H9 (cell line): ENCODE data around the gene JMJD1C. TPM values are rescaled to one million over a fixed set of nuclear protein-coding genes. Genes with fewer than 3 reads are reported as not detected.
A peak's percentile ranks its signal among the peaks of the same experiment; 100 is the strongest.

Experiments
- DNase-seq: peaks from one replicate; pipeline ENCODE4 v3.0.0-alpha.2; 2017
- H2AFZ ChIP-seq: one replicate; pipeline ENCODE4 v1.6.1; 2013; ENCODE audit warnings: mild to moderate bottlenecking, low read length, control low read depth, moderate library complexity
- H2AK5ac ChIP-seq: 2 replicates; pipeline ENCODE4 v1.6.1; 2013; ENCODE audit warnings: low read length, control low read depth, mixed read lengths; ENCODE audit not compliant: insufficient read length
- H2BK120ac ChIP-seq: one replicate; pipeline ENCODE4 v1.6.1; 2013; ENCODE audit warnings: low read depth, mild to moderate bottlenecking, low read length, control low read depth, inconsistent platforms; ENCODE audit not compliant: poor library complexity, severe bottlenecking
- H2BK12ac ChIP-seq: 2 replicates; pipeline ENCODE4 v1.6.1; 2013; ENCODE audit warnings: low read length, control low read depth, mixed read lengths, low read depth; ENCODE audit not compliant: insufficient read length
- H2BK15ac ChIP-seq: 2 replicates; pipeline ENCODE4 v1.6.1; 2013; ENCODE audit warnings: low read depth, low read length, control low read depth
- H2BK20ac ChIP-seq: one replicate; pipeline ENCODE4 v1.6.1; 2013; ENCODE audit warnings: low read depth, mild to moderate bottlenecking, low read length, control low read depth, inconsistent platforms; ENCODE audit not compliant: poor library complexity, severe bottlenecking
- H2BK5ac ChIP-seq: 2 replicates; pipeline ENCODE4 v1.6.1; 2013; ENCODE audit warnings: low read length, control low read depth, mixed read lengths; ENCODE audit not compliant: insufficient read length
- H3K14ac ChIP-seq: 2 replicates; pipeline ENCODE4 v1.6.1; 2013; ENCODE audit warnings: low read length, control low read depth; ENCODE audit not compliant: insufficient read depth
- H3K18ac ChIP-seq: 2 replicates; pipeline ENCODE4 v1.6.1; 2013; ENCODE audit warnings: low read depth, mild to moderate bottlenecking, mixed read lengths, low read length, control low read depth; ENCODE audit not compliant: insufficient read length
- H3K23ac ChIP-seq: 2 replicates; pipeline ENCODE4 v1.6.1; 2013; ENCODE audit warnings: low read length, control low read depth, mixed read lengths, low read depth; ENCODE audit not compliant: insufficient read length
- H3K23me2 ChIP-seq: 2 replicates; pipeline ENCODE4 v1.6.1; 2013; ENCODE audit warnings: low read depth, mild to moderate bottlenecking, mixed read lengths, low read length, control low read depth; ENCODE audit not compliant: insufficient read length, poor library complexity, severe bottlenecking
- H3K27ac ChIP-seq: 2 replicates; pipeline ENCODE4 v1.5.1; 2013; ENCODE audit warnings: low read length, control low read depth, mixed read lengths, low read depth; ENCODE audit not compliant: insufficient read length
- H3K27me3 ChIP-seq: 2 replicates; pipeline ENCODE4 v1.6.1; 2013; ENCODE audit warnings: low read length, control low read depth, inconsistent platforms; ENCODE audit not compliant: insufficient read depth
- H3K4ac ChIP-seq: 2 replicates; pipeline ENCODE4 v1.6.1; 2013; ENCODE audit warnings: low read depth, mild to moderate bottlenecking, control low read depth, inconsistent platforms, low read length, moderate library complexity
- H3K4me1 ChIP-seq: 2 replicates; pipeline ENCODE4 v1.6.1; 2013; ENCODE audit warnings: low read length, control low read depth, inconsistent platforms; ENCODE audit not compliant: insufficient read depth
- H3K4me2 ChIP-seq: 2 replicates; pipeline ENCODE4 v1.6.1; 2013; ENCODE audit warnings: low read length, control low read depth, mixed read lengths; ENCODE audit not compliant: insufficient read length, insufficient read depth
- H3K56ac ChIP-seq: 2 replicates; pipeline ENCODE4 v1.6.1; 2013; ENCODE audit warnings: low read depth, mild to moderate bottlenecking, mixed read lengths, low read length, control low read depth; ENCODE audit not compliant: insufficient read length
- H3K79me1 ChIP-seq: 2 replicates; pipeline ENCODE4 v1.6.1; 2013; ENCODE audit warnings: low read depth, mild to moderate bottlenecking, moderate library complexity, low read length, control low read depth, inconsistent platforms; ENCODE audit not compliant: insufficient read depth, poor library complexity, severe bottlenecking
- H3K79me2 ChIP-seq: 2 replicates; pipeline ENCODE4 v1.6.1; 2013; ENCODE audit warnings: low read length, control low read depth, inconsistent platforms; ENCODE audit not compliant: insufficient read depth
- H3K9ac ChIP-seq: 2 replicates; pipeline ENCODE4 v1.6.1; 2013; ENCODE audit warnings: low read length, control low read depth, mixed read lengths; ENCODE audit not compliant: insufficient read length; ENCODE audit errors: extremely low read depth
- H3K9me3 ChIP-seq: one replicate; pipeline ENCODE4 v1.6.1; 2013; ENCODE audit warnings: low read depth, low read length, inconsistent platforms; ENCODE audit not compliant: control insufficient read depth
- H3T11ph ChIP-seq: one replicate; pipeline ENCODE4 v1.6.1; 2013; ENCODE audit warnings: mild to moderate bottlenecking, low read length, control low read depth, inconsistent platforms
- H4K20me1 ChIP-seq: one replicate; pipeline ENCODE4 v1.6.1; 2013; ENCODE audit not compliant: control insufficient read depth, insufficient read length, insufficient read depth
- H4K5ac ChIP-seq: 2 replicates; pipeline ENCODE4 v1.6.1; 2013; ENCODE audit warnings: low read depth, mild to moderate bottlenecking, mixed read lengths, low read length, control low read depth; ENCODE audit not compliant: insufficient read length
- H4K8ac ChIP-seq: replicated peaks from 2 replicates; pipeline ENCODE4 v1.6.1; 2013; ENCODE audit warnings: low read length, control low read depth, mixed read lengths, low read depth; ENCODE audit not compliant: insufficient read length
- H4K91ac ChIP-seq: 2 replicates; pipeline ENCODE4 v1.6.1; 2013; ENCODE audit warnings: low read depth, mild to moderate bottlenecking, moderate library complexity, mixed read lengths, low read length, control low read depth; ENCODE audit not compliant: insufficient read length
- H3K27ac Mint-ChIP-seq, 3 experiments: 2 replicates in 2 of 3; 3 replicates in 1 of 3; pipeline ENCODE4 v1.8.0; 2020 to 2021; ENCODE audit warnings: mixed read lengths in 3 of 3, mild to moderate bottlenecking in 1 of 3, moderate library complexity in 1 of 3
- H3K27me3 Mint-ChIP-seq: 2 replicates; pipeline ENCODE4 v1.8.0; 2021; ENCODE audit warnings: low read depth, mild to moderate bottlenecking, moderate library complexity, mixed read lengths
- H3K36me3 Mint-ChIP-seq, 3 experiments: 2 replicates in 2 of 3; 3 replicates in 1 of 3; pipeline ENCODE4 v1.8.0; 2020 to 2021; ENCODE audit warnings: low read depth in 3 of 3, mixed read lengths in 3 of 3; ENCODE audit not compliant: insufficient read depth in 1 of 3
- H3K4me1 Mint-ChIP-seq, 2 experiments: 2 replicates each; pipeline ENCODE4 v1.8.0; 2020; ENCODE audit warnings: mixed read lengths in 2 of 2
- H3K4me3 Mint-ChIP-seq, 2 experiments: 2 replicates in 1 of 2; 3 replicates in 1 of 2; pipeline ENCODE4 v1.8.0; 2020 to 2021; ENCODE audit warnings: mild to moderate bottlenecking in 2 of 2, mixed read lengths in 2 of 2, moderate library complexity in 1 of 2
- H3K9me3 Mint-ChIP-seq, 2 experiments: 2 replicates in 1 of 2; 3 replicates in 1 of 2; pipeline ENCODE4 v1.8.0; 2020; ENCODE audit warnings: mild to moderate bottlenecking in 2 of 2, mixed read lengths in 2 of 2, moderate library complexity in 1 of 2
- CTCF ChIP-seq: fragments of 200-600 bp; sonication (generic); conservative IDR thresholded peaks from 3 replicates; pipeline ENCODE4 v1.8.0; 2021; ENCODE audit warnings: antibody characterized with exemption, mild to moderate bottlenecking
- WGBS: extraction: QIAGEN DNeasy Blood & Tissue Kit; methylation state at CpG from one replicate; pipeline ENCODE4 v1.1.7; 2013; ENCODE audit warnings: missing lambda C conversion rate, low lambda C conversion rate, mixed read lengths; ENCODE audit not compliant: insufficient read length; ENCODE audit errors: extremely low coverage; 5-methylcytosine and 5-hydroxymethylcytosine counted together
- total RNA-seq: library from RNA; stranded (reverse); gene quantifications from 2 replicates; pipeline ENCODE4 v1.2.1, GENCODE V29; 2021

JMJD1C gene
- total RNA-seq, 1 experiment from 2014 or later: 200 TPM

DNA sequence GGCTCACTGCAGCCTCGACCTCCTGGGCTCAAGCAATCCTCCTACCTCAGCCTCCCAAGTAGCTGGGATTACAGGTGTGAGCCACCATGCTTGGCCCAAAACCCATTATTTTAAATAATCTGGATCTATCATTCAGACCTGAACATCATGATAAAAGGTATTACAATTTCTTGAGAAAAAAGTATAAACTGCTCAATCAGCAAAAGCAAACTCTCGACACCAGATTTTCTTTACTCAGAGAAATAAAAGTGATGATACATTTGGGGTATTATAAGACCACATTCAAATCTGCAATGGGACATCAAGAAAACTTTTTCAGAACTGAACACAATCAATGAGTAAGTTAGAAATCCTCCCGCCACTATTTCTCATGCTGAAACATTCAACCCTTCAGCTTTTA lies 41.2 kb downstream of the JMJD1C start:
- Mint-ChIP-seq H3K4me1 (peaks cover 19 to 24% of the 10 kb centered on the region in 2 experiments), H3K9me3 (no peaks in the 10 kb centered on the region), H3K27me3 (no peaks in the 10 kb centered on the region), H3K27ac (0 out of 7 replicates have a peak overlapping the region, but pooled peaks of 1 of the 3 experiments have one; percentile 44), H3K36me3 (peaks cover 0 to 3% (median 0%) of the 10 kb centered on the region in 3 experiments; a peak in 2 of 7 replicates), H3K4me3 (no peak overlapping the region)
- no peak overlapping the region for H2BK15ac ChIP-seq
- no peaks in the 10 kb centered on the region for H3K23me2 ChIP-seq
- no peak overlapping the region for H3K9ac ChIP-seq
- no peak overlapping the region for H2BK120ac ChIP-seq
- no CpG with 5 or more reads among the region's 3 CpGs for WGBS
- no peak overlapping the region for H4K8ac ChIP-seq
- no peak overlapping the region for H3K18ac ChIP-seq
- H4K91ac ChIP-seq: no peak overlapping the region
- H3K23ac ChIP-seq: no peak overlapping the region
- H4K5ac ChIP-seq: no peak overlapping the region
- H3K4ac ChIP-seq: no peak overlapping the region
- H3K27ac ChIP-seq: no peak overlapping the region
- H3K79me2 ChIP-seq: peaks cover 11% of the 10 kb centered on the region; the same call in 1 of the 2 replicates
- H3K9me3 ChIP-seq: no peaks in the 10 kb centered on the region
- no peak overlapping the region for H3T11ph ChIP-seq
- DNase-seq: no peak
- no peak overlapping the region for H2AK5ac ChIP-seq
- H3K56ac ChIP-seq: no peak overlapping the region
- H2BK12ac ChIP-seq: no peak overlapping the region
- no peaks in the 10 kb centered on the region for H4K20me1 ChIP-seq
- no peak overlapping the region for H3K14ac ChIP-seq
- no peak overlapping the region for H2BK5ac ChIP-seq
- TF ChIP-seq CTCF: no peak
- H3K27me3 ChIP-seq: no peaks in the 10 kb centered on the region
- no peak overlapping the region for H2AFZ ChIP-seq
- H3K79me1 ChIP-seq: peaks cover 9% of the 10 kb centered on the region
- peaks cover 2% of the 10 kb centered on the region for H3K4me1 ChIP-seq
- no peak overlapping the region for H3K4me2 ChIP-seq
- H2BK20ac ChIP-seq: no peak overlapping the region
